Hindlimb muscle (tissue), 1 donor: Measurements from ENCODE around the gene CCDC181. TPM values are rescaled to one million over a fixed set of nuclear protein-coding genes. Genes with fewer than 3 reads are reported as not detected.
"Not testable (repeated sequence)": the region's sequence is repeated elsewhere in the genome, so short reads cannot be mapped to it uniquely, and the experiment has no call there.

Experiments used
- DNase-seq: peaks from one replicate; pipeline ENCODE4 v3.0.0-alpha.2; 2013
- polyA plus RNA-seq: library from polyadenylated mRNA; unstranded; fragments of 120-200 nt; gene quantifications from one replicate; pipeline ENCODE4 v1.2.1, GENCODE V29; 2013; ENCODE audit not compliant: insufficient read length

The CCDC181 gene
- polyA plus RNA-seq, result 1.1 TPM

DNA sequence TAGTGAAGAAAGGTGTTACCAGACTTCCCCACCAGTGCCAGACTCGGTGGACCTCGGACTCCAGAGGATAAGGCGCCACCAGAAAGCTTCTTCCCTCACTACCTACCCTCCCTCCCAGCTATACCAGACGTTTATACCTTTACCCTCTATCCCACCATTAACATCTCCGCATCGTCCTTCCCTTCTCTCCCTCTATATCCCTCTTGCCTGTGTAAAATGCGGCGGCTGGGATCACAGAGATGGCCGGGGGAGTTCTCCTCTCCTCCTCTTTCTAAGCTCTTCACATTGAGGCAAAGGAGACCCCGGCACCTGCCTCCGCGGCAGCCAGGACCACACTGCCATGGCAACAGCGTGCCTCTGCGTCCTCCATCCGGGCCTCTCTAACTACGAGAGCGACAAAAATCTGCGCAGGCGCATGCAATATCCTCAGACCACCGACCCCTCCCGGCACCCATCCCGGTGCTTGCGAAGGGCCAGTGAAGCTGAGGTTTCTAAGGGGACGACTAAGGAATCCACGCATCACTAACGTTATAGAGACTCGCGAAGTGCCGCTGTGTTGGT lies at the start of gene CCDC181:
Gene CCDC181 (minus strand): TSS at position 394 of the 561 bp plus-strand sequence. CDS start 2,547 bp downstream, outside the sequence.
- peak; percentile 69 for DNase-seq

DNA sequence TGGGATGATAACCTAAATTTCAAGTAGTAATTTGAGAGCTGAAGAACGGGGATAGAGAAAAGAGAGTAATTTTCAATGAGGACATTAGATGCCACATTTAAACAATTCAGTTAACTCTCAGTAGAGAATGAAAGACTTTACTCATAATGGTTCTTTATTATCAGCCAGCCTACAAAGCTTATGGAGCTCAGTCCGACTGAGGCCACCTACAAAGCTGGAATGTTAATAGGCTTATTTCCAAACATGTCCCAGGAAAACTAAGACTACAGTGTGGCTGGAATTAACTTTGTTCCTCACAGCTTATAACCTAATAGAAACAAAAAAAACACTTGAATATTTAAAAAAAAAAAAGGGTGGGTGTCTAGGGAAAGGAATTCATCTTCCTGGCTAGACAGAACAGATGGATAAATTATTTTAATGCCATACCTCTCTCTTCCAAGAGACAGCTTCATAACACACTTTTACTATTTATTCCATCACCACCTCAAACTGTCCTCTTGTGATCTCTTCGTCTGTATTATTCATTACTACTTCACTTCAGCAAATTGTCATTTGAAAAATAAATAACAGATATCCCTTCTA lies 48.6 kb upstream of the CCDC181 start:
- DNase-seq, result no peak

DNA sequence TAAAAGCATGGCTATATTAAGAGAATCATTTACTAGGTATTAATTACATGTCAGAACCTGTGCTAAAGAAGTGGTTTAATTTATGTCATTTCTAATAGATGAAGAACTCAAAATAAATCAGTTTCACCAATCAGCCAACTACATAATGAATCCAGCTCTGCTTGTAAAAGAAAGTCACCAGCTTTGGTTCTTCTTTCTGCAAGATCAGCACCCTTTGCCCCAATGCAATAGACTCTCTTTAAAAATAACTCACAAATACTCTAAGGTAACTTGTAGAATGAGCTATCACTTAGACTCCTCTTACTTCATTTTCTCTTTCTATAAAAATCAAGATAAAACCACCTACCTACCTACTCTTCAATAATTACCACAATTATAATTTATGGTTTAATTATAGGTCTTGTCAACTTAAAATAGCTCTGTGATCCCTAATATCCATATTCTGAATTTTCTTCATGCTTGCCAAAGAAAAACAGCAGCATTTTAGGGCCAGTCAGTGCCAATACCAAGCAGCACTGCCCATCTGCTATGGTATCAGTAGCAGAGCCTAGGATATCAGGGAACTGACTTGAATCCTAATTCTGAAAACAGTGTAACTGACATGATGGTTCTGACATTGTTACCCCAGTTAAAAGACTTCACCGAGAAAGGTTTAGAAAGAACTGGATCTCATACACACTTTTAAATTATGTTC lies 47.2 kb upstream of the CCDC181 start:
- DNase-seq, result no peak

DNA sequence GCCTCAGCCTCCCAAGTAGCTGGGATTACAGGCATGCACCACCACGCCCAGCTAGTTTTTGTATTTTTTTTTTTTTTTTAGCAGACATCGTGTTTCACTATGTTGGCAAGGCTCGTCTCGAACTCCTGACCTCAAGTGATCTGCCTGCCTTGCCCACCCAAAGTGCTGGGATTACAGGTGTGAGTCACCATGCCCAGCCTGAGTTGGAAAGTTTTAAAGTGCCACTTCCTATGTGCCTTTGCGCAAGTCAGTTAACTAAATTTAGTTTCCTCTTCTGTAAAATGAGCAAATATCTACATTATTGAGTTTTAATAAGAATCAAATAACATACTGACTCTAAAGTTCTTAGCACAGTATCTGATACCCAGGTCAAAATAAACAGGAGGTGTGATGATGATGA lies 46.1 kb upstream of the CCDC181 start:
- DNase-seq, result no peak

DNA sequence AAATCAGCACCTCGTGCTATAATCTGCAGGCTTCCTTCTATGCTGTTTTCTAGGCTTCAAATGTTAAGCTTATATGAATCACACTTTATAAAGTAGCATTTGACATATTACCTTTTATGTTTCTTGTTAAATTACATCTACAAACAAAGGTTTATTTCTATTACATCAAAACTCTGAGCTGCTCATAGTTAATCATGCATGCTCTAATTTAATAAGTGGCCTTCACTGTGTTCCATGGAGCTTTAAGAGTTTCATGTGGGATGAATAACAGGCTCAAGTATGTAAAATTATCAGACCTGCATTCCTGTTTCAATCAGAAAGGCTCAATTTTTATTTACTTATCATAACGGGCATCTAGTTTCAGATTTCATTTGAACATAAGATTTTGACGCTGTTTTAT lies 45.5 kb upstream of the CCDC181 start:
- no peak for DNase-seq

DNA sequence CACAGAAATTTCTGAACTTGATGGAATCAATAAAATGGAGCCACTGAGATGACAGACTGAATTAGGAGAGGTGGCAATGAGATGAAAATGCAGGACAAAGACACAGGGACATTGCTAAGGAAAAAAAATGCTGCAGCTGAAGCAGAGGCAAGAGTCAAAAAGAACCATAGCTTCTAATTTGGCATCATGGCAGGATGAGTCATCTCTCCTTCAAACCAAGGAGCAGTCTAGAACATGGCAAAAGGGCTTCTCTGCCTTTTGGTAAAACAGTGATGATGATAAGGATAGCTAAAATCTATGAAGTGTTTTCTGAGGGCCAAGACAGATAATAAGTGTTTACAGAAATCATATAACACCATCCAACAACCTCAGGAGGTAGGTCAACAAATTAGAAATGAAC lies 41.7 kb upstream of the CCDC181 start:
- no peak for DNase-seq

DNA sequence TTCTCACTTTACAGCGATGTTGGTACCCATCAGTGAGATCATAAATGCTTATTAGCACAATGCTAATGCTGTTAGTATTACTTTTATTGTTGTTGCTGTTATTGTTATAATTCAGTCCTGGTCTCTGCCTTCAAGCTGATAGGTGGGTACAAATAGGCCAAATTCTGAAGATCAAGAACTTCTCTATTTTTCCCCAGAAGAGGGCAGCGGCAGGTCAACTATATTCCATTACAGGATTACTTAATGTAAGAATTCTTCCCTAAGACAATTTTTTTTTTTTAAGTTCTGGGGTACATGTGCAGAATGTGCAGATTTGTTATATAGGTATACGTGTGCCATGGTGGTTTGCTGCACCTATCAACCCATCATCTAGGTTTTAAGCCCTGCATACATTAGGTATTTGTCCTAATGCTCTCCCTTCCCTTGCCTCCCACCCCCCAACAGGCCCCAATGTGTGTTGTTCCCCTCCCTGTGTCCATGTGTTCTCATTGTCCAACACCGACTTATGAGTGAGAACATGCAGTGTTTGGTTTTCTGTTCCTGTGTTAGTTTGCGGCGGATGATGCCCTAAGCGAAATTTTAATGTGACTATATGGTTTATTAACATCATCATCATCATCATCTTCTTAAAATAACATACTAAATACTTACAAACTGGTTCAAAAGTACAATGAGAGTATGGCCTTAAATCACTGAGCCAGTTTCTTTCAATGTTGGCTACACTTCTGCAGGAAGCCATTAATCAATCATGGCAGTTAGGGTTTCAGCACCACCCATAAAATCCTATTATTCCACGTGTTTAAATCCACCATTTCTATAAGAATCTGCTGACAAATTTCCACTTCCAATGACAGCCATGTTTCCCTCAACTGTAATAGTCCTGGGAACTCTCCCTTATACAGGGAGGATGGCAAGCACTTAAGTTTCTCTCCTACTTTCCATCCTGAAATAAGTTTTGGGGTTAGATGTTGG lies 39.3 kb upstream of the CCDC181 start:
- DNase-seq, result peak; percentile 15

DNA sequence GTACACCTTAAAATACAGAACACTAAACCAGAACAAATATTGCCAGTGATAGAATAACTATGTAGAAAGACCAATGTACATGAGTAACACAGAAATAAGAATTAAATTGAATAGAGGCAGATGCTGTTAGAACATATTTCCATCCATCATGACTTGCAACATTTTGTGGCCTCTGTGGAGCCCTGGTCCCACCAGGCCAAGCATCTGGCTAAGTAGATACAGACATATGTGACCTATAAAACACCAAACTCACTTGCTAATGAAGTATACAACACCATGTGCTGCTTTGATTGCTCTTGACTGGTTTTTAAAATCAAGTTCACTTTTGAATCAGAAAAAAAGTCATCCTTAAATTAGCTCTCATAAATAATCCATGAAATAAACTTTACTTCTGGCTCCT lies 38.0 kb upstream of the CCDC181 start:
- no peak for DNase-seq

DNA sequence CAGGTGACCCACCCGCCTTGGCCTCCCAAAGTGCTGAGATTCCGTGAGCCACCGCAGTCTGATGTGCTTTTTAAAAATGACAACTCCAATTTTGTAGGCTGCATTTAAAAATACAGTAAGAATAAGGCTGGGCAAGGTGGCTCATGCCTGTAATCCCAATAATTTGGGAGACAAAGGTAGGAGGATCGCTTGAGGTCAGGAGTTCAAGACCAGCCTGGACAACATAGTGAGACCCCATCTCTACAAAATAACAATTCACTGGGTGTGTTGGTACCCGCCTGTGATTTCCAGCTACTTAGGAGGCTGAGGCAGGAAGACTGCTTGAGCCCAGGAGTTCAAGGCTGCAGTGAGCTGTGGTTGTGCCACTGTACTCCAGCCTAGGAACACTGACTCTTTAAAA lies 35.1 kb upstream of the CCDC181 start:
- no peak for DNase-seq

DNA sequence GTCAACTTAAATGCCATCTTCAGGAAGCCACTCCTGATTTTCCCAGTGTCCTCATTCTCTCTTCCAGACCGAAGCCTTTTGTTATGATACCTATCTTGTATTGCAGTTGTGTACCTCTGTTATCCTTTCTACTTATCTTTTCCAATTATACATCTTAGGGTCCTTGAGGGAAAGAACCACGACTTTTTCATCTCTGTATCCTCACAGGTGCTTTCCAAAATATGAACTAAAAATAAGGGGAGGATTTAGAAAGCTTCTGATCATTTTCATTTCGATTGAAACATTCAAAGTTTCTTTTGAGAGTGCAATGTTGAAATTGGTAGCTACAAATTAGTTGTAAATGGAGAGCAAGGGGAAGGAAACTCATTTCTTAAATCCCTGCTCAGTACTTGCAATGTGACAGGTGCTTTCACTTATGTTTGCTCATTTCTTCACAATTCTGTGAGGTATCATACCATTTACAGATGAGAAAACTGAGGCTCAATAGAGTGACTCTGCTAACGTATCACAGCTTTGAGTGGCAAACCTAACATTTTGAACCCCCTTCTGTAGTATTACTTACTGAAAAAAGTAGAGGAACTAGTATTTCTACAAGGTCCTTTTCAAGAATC lies 34.2 kb upstream of the CCDC181 start:
- DNase-seq, result no peak

DNA sequence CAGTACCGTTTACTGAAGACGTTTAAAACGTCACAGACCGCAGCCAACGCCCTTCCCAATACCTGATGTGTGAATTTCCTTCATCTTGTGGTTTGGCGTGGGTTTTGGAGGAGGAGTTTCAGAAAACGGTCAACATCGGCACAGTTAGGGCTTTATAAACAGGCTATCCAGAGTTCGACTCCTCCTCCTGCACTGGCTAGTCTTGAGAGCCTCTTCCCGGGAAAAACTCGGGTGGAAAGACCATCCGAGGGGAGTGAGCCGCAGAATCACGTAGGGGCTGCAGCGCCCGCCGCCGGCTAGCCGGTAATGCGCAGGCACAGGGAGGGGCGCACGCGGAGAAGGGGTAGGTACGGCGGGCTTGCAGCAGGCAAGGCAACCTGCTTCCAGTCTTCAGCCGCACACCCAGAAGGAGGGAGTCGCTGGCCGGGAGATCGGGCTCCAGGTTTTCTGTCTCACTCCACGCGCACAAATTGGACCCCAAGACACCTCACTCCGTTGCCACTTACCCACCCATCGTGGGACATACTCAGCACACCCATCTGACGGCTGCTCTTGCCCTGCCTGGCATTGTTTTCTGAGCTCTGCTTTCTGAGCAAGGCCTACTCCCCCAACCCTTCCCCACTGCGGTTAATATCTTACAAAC lies 33.0 kb upstream of the CCDC181 start:
- DNase-seq, result no peak

DNA sequence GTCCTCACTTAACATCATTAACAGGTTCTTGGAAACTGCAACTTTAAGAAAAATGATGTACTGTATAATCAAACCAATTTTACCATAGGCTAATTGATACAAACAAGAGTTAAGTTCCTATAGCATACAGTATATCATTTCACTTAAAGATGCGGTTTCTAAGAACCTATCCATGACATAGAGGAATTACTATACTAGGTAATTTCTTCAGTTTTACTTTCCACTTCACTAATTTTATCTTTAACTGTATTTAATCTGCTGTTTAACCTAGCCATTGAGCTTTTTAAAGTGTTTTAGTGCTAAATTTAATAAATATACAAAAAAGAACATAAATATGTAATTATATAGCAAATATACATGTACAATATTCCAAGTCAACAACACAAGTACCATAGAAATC lies 30.2 kb upstream of the CCDC181 start:
- DNase-seq, result no peak

DNA sequence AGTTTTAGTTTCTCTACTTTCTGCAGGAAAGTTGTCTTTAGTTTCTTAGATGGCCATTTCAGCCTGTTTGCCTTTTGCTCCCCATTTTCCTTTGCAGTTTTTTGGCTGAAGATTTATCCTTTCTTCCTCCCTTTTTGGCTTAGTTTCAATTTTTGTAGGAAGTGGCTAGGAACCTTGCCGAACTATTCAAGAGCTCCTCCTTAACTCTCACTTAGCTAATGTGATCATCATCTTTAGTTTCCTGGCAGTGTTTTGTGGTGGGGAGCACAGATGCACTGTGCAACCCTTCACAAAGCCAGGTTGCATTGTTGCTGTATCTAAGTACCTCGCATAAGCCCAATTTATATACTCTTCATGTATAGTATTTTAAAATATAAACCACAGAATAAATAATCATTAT lies 28.8 kb upstream of the CCDC181 start:
- DNase-seq, result no peak

DNA sequence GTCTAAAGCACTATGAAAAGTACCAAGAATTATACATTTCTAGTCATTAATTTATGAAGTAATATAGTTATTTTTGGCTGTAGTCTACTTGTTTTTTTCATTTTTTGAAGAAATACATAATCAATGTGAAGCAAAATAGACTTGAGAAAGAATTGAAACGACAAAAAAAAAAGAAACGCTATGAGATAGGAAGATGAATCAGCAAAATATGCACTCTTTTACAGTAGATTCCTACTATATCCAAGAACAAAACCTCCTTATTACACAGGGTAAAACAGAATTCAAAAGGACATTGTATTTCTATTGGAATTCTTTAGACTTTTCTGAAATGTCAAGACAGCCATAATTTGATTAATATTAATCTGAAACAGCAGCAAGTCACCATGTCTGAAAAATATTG lies 25.6 kb upstream of the CCDC181 start:
- no peak for DNase-seq

DNA sequence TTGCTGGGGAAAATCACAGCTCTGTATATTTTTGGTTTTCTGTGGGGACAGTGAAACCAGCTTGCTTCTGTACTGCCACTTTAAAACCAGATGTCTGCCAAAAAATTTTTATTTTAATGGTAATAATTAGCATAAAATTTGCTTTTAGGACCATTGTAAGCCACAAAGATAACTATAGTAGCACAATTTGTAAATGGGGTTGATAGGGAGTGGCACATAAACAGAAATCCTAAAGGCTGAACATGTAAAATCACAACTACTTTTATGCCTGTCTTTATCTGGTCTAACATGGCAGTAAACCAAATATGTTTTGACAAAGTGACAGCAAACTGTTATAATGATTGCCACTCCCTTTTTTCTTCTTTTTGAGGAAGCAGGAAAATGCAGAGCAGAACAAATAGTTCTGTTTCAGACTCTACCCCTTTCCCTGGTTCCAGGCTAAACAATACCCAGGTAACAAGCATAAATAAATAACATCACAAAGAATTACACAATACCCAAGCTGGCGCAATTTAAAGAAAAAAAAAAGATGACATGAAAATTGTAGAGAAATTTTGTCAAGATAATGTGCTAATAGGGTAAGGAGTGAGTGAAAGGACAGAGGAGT lies 24.0 kb upstream of the CCDC181 start:
- DNase-seq, result no peak

DNA sequence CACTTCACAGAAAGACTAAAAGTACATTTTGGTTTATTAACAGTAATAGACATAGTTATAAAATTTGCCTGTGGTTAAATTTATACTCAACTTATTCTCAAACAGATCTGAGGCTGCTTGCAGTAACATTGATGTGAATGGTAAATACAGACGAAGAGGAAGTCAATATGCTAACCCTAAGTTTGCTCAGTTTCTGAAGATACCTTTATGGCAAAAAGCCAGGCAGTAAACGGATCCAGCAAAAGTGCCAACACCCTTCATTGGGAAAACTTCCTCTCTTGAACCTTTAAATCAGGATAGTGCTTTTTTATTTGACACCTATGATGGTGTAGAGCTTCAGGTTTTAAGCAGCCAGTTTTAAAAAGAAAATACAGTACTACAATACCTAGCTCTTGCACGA lies 16.6 kb upstream of the CCDC181 start:
- no peak for DNase-seq

DNA sequence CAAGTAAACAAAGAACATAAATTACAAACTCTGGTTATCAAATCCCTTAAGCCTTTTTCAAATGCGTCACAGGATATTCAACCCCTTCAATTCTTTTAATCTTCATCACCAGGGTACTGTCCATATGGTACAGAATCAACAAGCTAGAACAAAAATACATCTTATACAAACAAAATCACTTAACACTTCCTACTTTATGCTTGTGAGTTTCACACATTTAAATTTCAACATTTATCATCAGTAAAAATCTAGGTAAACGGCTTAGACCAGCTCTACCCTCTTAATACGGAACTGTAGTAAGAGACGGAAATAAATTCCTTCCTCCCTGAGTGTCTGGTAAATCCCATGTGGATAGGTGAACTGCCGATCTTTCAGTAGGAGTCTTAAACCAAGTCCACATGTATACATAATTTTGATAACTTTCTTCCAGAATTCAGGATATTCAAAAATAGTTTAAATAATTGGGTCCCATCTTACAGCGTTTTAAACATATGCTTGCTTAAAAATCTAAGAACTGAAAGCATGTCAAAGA lies 1.0 kb downstream of the CCDC181 start:
- DNase-seq, result no peak

DNA sequence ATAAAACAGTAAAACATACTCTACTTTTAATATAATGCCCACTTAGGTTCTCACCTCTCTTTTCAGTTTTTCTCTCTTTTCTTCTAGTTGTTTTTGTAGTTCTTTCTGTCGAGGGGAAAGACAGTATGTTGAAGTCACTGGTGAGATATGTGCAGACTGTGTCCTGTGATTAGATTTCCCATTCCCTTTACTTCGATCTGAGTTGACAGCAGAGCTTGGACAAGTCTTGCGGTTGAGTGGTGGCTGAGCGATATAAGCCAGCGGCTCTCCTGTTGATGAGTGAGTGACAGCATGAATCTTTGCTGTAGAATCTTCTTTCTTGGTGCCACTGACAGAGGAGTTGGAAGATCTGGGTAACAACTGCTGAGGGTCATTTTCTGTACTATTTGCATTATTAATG lies 6.0 kb downstream of the CCDC181 start:
- DNase-seq, result no peak

DNA sequence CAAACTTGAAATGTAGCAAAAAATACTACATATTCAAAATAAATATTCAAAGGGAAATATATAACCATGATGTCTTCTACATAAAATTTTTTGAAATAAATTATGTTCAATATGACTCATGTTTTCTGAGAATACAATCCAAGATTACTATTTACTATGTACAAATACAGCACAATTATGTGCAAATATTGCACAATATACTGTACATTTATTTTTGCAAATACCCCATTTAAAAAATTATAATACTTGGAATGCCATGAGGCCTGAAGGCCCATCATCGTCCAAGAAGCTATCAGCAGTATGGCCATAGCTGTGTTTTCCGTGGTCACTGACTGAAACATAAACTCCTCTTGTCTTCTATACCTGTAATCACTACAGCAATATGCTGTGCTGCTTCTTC lies 12.3 kb downstream of the CCDC181 start:
- DNase-seq, result no peak

DNA sequence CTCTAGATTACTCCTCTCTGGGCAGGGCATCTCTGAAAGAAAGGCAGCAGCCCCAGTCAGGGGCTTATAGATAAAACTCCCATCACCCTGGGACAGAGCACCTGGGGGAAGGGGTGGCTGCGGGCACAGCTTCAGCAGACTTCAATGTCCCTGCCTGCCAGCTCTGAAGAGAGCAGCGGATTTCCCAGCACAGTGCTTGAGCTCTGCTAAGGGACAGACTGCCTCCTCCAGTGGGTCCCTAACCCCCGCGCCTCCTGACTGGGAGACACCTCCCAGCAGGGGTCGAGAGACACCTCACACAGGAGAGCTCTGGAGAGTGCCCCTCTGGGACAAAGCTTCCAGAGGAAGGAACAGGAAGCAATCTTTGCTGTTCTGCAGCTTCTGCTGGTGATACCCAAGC lies 18.9 kb downstream of the CCDC181 start:
- not testable (repeated sequence) for DNase-seq

DNA sequence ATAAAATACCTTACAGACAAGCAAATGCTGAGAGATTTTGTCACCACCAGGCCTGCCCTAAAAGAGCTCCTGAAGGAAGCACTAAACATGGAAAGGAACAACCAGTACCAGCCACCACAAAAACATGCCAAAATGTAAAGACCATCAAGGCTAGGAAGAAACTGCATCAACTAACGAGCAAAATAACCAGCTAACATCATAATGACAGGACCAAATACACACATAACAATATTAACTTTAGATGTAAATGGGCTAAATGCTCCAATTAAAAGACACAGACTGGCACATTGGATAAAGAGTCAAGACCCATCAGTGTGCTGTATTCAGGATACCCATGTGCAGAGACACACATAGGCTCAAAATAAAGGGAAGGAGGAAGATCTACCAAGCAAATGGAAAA lies 24.7 kb downstream of the CCDC181 start:
- not testable (repeated sequence) for DNase-seq
